BLaER1 treated with 17β-estradiol and CSF1 and Interleukin-3, amounts not matched to agents 10 nM and 100 nM (cell line): ENCODE results near the gene ASTL.

Experiments
- H3K27ac ChIP-seq, 11 experiments: shearing (Covaris generic); formaldehyde crosslinking; 2 replicates each; pipeline ENCODE4 v1.8.1; 2022
- H3K27me3 ChIP-seq, 11 experiments: shearing (Covaris generic); formaldehyde crosslinking; 2 replicates each; pipeline ENCODE4 v1.8.1; 2022
- H3K36me3 ChIP-seq, 11 experiments: shearing (Covaris generic); formaldehyde crosslinking; 2 replicates each; pipeline ENCODE4 v1.8.1; 2022
- H3K4me1 ChIP-seq, 10 experiments: shearing (Covaris generic); formaldehyde crosslinking; 2 replicates each; pipeline ENCODE4 v1.8.1; 2022
- H3K4me2 ChIP-seq, 11 experiments: shearing (Covaris generic); formaldehyde crosslinking; 2 replicates each; pipeline ENCODE4 v1.8.1; 2022
- H3K4me3 ChIP-seq, 10 experiments: shearing (Covaris generic); formaldehyde crosslinking; 2 replicates each; pipeline ENCODE4 v1.8.1; 2022
- H3K9ac ChIP-seq, 11 experiments: shearing (Covaris generic); formaldehyde crosslinking; 2 replicates each; pipeline ENCODE4 v1.8.1; 2022
- H3K9me3 ChIP-seq, 11 experiments: shearing (Covaris generic); formaldehyde crosslinking; replicated peaks in 1 of 11; 2 replicates each; pipeline ENCODE4 v1.8.1; 2022
- H4K20me1 ChIP-seq, 11 experiments: shearing (Covaris generic); formaldehyde crosslinking; 2 replicates each; pipeline ENCODE4 v1.8.1; 2022
- Cebpa-rat ChIP-seq, 11 experiments: shearing (Covaris generic); IDR thresholded peaks; 2 replicates each; pipeline ENCODE4 v1.8.1; 2022

ASTL gene

GRCh38 chr2:96083064-96083939 is 55.0 kb downstream of the ASTL start:
- peak overlapping the region in 1 of 10 experiments; percentile 16; a peak in 1 of 20 replicates for H3K4me3 ChIP-seq
- no peak for TF ChIP-seq Cebpa-rat (IDR thresholded peaks at IDR 0.05)
- H3K4me1 ChIP-seq, result peaks cover 30 to 45% (median 40%) of the 10 kb centered on the region in 10 experiments
- H3K9ac ChIP-seq, result no peak overlapping the region; a peak in 1 of 22 replicates
- H3K36me3 ChIP-seq, result no peaks in the 10 kb centered on the region
- H3K27ac ChIP-seq, result peak overlapping the region in 2 of 11 experiments; percentile 13 to 48; a peak in 1 of 22 replicates
- no peaks in the 10 kb centered on the region for H3K27me3 ChIP-seq
- peaks cover 0 to 8% (median 0%) of the 10 kb centered on the region in 11 experiments; a peak in 3 of 22 replicates for H3K9me3 ChIP-seq
- no peaks in the 10 kb centered on the region for H4K20me1 ChIP-seq
- peak overlapping the region; percentile 70 to 93 (median 85) for H3K4me2 ChIP-seq

DNA sequence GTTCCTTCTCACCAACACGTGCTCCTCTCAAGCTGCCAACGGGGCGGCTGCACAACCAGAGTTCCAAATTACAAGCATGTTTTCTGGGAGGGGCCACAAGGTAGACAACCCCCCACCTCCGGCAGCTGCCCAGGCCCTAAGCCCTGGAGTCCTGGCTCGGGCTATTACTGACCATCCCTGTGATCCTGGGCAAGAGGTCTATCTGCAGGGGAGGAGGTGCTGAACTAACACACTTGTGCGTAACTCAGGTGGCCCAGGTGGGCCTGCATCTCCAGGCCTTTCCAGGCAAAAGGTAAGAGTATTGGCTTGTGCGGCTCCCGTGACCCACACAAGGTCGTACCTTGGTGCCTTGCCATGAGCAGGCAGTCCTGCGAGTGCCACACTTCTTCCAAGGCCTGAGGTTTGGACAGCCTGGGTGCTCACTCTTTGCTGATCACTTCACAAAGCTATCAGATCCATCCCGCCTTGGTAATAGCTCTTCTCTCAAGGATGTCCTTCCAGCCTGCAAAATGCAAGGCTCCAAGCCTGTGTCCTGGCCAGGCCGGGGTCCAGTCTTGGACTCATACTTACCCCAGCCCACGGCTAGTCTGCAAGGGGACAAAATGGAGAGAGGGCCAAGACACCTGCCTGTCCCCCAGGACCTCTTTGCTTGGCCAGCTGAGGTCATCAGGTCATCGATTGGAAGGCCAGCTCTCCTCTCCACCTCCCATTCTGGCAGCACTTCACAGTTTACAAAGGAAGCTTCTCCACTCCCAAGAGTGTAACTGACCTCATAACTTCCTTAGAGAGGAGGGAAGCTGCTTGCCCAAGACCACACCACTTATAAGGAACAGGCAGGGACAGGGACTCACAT is 55.9 kb downstream of the ASTL start:
- H3K27me3 ChIP-seq, result no peaks in the 10 kb centered on the region
- H3K4me2 ChIP-seq, result peak overlapping the region; percentile 30 to 93 (median 82); a peak in 21 of 22 replicates

DNA sequence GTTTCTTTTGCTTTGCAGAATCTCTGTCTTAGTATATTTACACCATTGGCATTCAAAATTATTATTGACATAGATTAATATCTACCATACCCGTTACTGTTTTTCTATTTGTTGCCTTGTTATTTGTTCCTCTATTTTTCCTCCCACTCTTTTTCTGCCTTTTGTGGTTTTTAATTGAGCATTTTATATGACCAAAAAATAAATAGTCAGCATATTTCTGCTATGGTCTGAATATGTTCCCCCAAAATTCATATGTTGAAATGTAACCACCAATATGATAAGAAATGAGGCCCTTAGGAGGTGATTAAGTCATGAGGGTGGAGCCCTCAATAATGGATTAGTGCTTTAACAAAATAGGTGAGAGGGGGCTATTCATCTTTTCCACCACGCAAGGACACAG is 57.3 kb downstream of the ASTL start:
- no peak overlapping the region for H3K4me3 ChIP-seq
- H3K9me3 ChIP-seq, result peaks cover 10 to 22% (median 14%) of the 10 kb centered on the region in 11 experiments; a peak in 21 of 22 replicates
- peaks cover 30 to 41% (median 37%) of the 10 kb centered on the region in 10 experiments for H3K4me1 ChIP-seq
- no peak overlapping the region for H3K9ac ChIP-seq
- no peaks in the 10 kb centered on the region for H3K27me3 ChIP-seq
- no peak overlapping the region for H3K27ac ChIP-seq
- no peaks in the 10 kb centered on the region for H3K36me3 ChIP-seq
- H3K4me2 ChIP-seq, result no peak overlapping the region
- H4K20me1 ChIP-seq, result no peaks in the 10 kb centered on the region
- no peak for TF ChIP-seq Cebpa-rat (IDR thresholded peaks at IDR 0.05)

More for the DNA sequence above, 55.9 kb downstream of the ASTL start:
- H4K20me1 ChIP-seq, result no peaks in the 10 kb centered on the region
- H3K36me3 ChIP-seq, result no peaks in the 10 kb centered on the region
- peaks cover 0 to 9% (median under 1%) of the 10 kb centered on the region in 11 experiments; a peak in 9 of 22 replicates for H3K9me3 ChIP-seq
- TF ChIP-seq Cebpa-rat (IDR thresholded peaks at IDR 0.05), result no peak
- H3K27ac ChIP-seq, result peak overlapping the region in 1 of 11 experiments; percentile 2; a peak in 1 of 22 replicates
- H3K4me1 ChIP-seq, result peaks cover 30 to 42% (median 39%) of the 10 kb centered on the region in 10 experiments
- no peak overlapping the region for H3K4me3 ChIP-seq
- no peak overlapping the region for H3K9ac ChIP-seq

DNA sequence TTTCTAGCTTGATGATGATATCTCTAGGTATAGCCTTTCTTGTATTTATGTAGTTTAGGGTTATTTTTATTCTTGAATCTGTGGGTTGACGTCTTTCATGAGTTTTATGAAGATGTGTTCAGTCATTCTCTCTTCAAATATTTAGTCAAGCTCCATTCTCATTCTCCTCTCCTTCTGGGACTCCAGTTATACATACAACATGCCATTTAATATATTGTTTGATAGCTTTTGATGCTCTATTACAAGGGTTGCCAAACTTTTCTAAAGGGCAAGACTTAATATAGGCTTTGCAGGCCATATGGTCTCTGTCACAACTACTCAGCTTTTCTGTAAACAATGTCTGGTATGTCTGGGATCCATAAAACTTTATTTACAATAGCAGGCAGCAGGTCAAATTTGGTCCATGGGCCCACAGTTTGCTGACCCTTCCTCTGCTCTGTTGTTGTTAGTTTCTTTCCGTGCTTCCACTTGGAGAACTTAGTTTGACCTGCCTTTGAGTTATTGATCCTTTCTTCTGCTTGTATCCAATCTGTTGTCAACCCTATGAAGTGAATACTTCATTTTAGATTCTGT is 63.0 kb downstream of the ASTL start:
- H3K27ac ChIP-seq, result no peak overlapping the region
- no peak for TF ChIP-seq Cebpa-rat (IDR thresholded peaks at IDR 0.05)

DNA sequence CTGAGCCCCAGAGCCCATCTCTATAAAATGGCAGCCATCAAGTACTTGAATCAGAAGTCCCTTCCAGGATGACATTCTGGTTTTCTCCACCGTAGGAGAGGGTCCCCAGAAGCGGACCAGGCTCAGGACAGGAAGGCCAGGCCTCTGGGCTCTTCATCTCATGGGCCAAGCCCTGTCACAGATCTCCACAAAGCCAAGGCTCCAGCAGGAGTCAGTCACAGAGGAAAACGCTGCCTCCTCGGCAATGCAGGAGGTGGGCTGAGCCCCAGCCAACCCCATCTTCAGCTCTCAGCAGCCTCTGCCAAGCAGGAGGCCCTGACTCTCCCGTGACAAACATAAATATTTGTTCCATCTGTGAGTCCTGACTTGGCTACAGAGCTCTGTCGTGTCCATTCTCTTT is 64.1 kb downstream of the ASTL start:
- no peak overlapping the region for H3K27ac ChIP-seq
- no peak for TF ChIP-seq Cebpa-rat (IDR thresholded peaks at IDR 0.05)
- H3K9ac ChIP-seq, result no peak overlapping the region
- no peaks in the 10 kb centered on the region for H4K20me1 ChIP-seq
- peaks cover 18 to 28% (median 24%) of the 10 kb centered on the region in 11 experiments for H3K9me3 ChIP-seq
- H3K4me1 ChIP-seq, result 0 out of 20 replicates have a peak, but pooled peaks cover 0 to 3% (median 0%) of the 10 kb centered on the region in 10 experiments
- H3K27me3 ChIP-seq, result no peaks in the 10 kb centered on the region
- H3K36me3 ChIP-seq, result no peaks in the 10 kb centered on the region
- H3K4me2 ChIP-seq, result no peak overlapping the region
- no peak overlapping the region for H3K4me3 ChIP-seq

More for the DNA sequence above, 63.0 kb downstream of the ASTL start:
- Histone ChIP-seq H3K4me2 (no peak overlapping the region), H3K27me3 (no peaks in the 10 kb centered on the region), H3K36me3 (no peaks in the 10 kb centered on the region), H3K4me1 (no peaks in the 10 kb centered on the region), H3K9me3 (peaks cover 18 to 28% (median 24%) of the 10 kb centered on the region in 11 experiments), H3K4me3 (no peak overlapping the region), H4K20me1 (no peaks in the 10 kb centered on the region), H3K9ac (no peak overlapping the region)

DNA sequence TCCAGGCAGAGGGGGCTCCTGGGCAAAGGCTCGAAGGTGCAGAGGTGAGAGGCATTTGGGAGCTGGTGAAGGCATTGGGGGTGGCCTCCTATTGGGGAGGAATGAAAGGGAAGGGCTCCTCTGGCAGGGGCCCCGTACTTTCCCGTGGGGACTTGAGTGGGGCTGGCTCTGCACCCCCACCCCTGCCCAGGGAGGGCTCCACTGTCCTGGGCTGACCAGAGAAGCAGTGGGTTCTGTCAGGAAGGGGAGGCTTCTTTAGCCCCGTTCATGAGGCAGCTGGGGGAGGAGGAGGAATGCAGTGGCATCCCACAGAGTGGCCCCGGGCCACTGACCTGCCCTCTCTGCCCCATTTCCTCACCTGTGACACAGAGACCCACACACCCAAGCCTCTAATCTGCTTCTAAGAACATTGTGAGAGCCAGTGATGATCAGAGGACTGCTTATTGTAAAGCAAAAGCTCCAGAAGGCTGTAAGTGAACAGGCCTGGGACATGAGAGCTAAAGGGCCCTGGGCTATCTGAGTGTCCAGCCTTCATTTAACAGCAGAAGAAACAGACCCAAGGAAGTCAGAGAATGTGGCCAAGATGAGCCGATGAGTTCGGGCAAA is 65.0 kb downstream of the ASTL start:
- Histone ChIP-seq H3K9ac (no peak overlapping the region), H3K27ac (no peak overlapping the region), H3K4me3 (no peak overlapping the region), H3K27me3 (no peaks in the 10 kb centered on the region), H4K20me1 (no peaks in the 10 kb centered on the region), H3K4me1 (0 out of 20 replicates have a peak, but pooled peaks cover 0 to 3% (median 0%) of the 10 kb centered on the region in 10 experiments), H3K36me3 (no peaks in the 10 kb centered on the region), H3K4me2 (no peak overlapping the region), H3K9me3 (peaks cover 18 to 28% (median 24%) of the 10 kb centered on the region in 11 experiments)
- no peak for TF ChIP-seq Cebpa-rat (IDR thresholded peaks at IDR 0.05)
